Lung (tissue), 12 donors: ENCODE results near the gene IMPDH2. TPM values are rescaled to one million over a fixed set of nuclear protein-coding genes. Genes with fewer than 3 reads are reported as not detected.

Source experiments
- ATAC-seq: fragments of 200-7000 bp; cut with Tn5 transposase; one replicate; pipeline ENCODE4 v1.9.1; 2020; ENCODE audit warnings: moderate number of reproducible peaks; ENCODE audit not compliant: insufficient read depth, low FRiP score
- DNase-seq, 3 donors: peaks; one replicate each; pipeline ENCODE4 v3.0.0-alpha.2; 2013 to 2017
- H3K27ac ChIP-seq, 2 donors: one replicate each; pipeline ENCODE4 v1.5.1; 2013; ENCODE audit warnings: mild to moderate bottlenecking in 2 of 2, moderate library complexity in 2 of 2, control low read depth in 1 of 2, inconsistent platforms in 1 of 2, low read depth in 1 of 2, low read length in 1 of 2
- H3K27me3 ChIP-seq, 3 donors: one replicate each; pipeline ENCODE4 v1.5.1; 2013; ENCODE audit warnings: low read length in 2 of 3; ENCODE audit not compliant: control insufficient read depth in 3 of 3, insufficient read depth in 3 of 3
- H3K36me3 ChIP-seq, 4 donors: one replicate each; pipeline ENCODE4 v1.5.1; 2013; ENCODE audit warnings: low read length in 4 of 4, mild to moderate bottlenecking in 1 of 4, moderate library complexity in 1 of 4; ENCODE audit not compliant: control insufficient read depth in 4 of 4, insufficient read depth in 4 of 4
- H3K4me1 ChIP-seq, 5 donors: one replicate each; pipeline ENCODE4 v1.5.1; 2013; ENCODE audit warnings: low read length in 5 of 5, mild to moderate bottlenecking in 2 of 5, moderate library complexity in 1 of 5; ENCODE audit not compliant: control insufficient read depth in 5 of 5, insufficient read depth in 5 of 5
- H3K4me3 ChIP-seq: one replicate; pipeline ENCODE4 v1.5.1; 2013; ENCODE audit warnings: mild to moderate bottlenecking, control low read depth, moderate library complexity
- H3K9ac ChIP-seq, 2 donors: one replicate each; pipeline ENCODE4 v1.5.1; 2013; ENCODE audit warnings: low read length in 2 of 2, control low read depth in 1 of 2; ENCODE audit not compliant: insufficient read depth in 1 of 2
- H3K9me3 ChIP-seq, 4 donors: one replicate each; pipeline ENCODE4 v1.5.1; 2013; ENCODE audit warnings: low read length in 3 of 4, mild to moderate bottlenecking in 1 of 4, moderate library complexity in 1 of 4; ENCODE audit not compliant: control insufficient read depth in 4 of 4, insufficient read depth in 3 of 4
- CTCF ChIP-seq: IDR thresholded peaks from 2 replicates; pipeline ENCODE4 v1.5.1; 2012; ENCODE audit warnings: mild to moderate bottlenecking; ENCODE audit errors: control extremely low read depth, extremely low read depth
- WGBS, 2 donors: extraction: QIAGEN DNeasy Blood & Tissue Kit; methylation state at CpG; one replicate each; pipeline ENCODE4 v1.1.7; 2013; 5-methylcytosine and 5-hydroxymethylcytosine counted together
- polyA plus RNA-seq, 2 donors: library from polyadenylated mRNA; stranded (reverse); fragments of 200-250 nt; gene quantifications; one replicate each; pipeline ENCODE4 v1.2.1, GENCODE V29; 2013
- total RNA-seq, 2 donors: library from RNA; depleted of rRNA in 1 of 2; stranded (reverse); fragments of >200 nt in 1 of 2; gene quantifications; one replicate each; pipeline ENCODE4 v1.2.1, GENCODE V29; 2014 to 2021
- donor health status: control.
- donor health status: control.
- donor health status: Bipolar disorder and iron deficiency.
- donor health status: healthy.
- donor health status: DM: yes; HTN: yes; CAD: no.

IMPDH2 gene
- total and polyA plus RNA-seq, 4 donors: 129 to 216 (median 160) TPM

- peaks cover 0 to 9% (median 2%) of the 10 kb centered on the region in 5 donors for H3K4me1 ChIP-seq
- H3K9me3 ChIP-seq: no peaks in the 10 kb centered on the region
- H3K9ac ChIP-seq: no peak overlapping the region
- peaks cover 0 to 10% (median 1%) of the 10 kb centered on the region in 4 donors for H3K36me3 ChIP-seq
- TF ChIP-seq CTCF: no peak
- DNase-seq (no peak), ATAC-seq (no peak)
- WGBS, 2 donors: 85 to 87% methylated on average over 8 of the region's 8 CpGs
- H3K4me3 ChIP-seq: no peak overlapping the region
- no peak overlapping the region for H3K27ac ChIP-seq
- H3K27me3 ChIP-seq: no peaks in the 10 kb centered on the region
These were observed 29.9 kb downstream of the IMPDH2 start for GRCh38 chr3:48999085-48999858.

DNA sequence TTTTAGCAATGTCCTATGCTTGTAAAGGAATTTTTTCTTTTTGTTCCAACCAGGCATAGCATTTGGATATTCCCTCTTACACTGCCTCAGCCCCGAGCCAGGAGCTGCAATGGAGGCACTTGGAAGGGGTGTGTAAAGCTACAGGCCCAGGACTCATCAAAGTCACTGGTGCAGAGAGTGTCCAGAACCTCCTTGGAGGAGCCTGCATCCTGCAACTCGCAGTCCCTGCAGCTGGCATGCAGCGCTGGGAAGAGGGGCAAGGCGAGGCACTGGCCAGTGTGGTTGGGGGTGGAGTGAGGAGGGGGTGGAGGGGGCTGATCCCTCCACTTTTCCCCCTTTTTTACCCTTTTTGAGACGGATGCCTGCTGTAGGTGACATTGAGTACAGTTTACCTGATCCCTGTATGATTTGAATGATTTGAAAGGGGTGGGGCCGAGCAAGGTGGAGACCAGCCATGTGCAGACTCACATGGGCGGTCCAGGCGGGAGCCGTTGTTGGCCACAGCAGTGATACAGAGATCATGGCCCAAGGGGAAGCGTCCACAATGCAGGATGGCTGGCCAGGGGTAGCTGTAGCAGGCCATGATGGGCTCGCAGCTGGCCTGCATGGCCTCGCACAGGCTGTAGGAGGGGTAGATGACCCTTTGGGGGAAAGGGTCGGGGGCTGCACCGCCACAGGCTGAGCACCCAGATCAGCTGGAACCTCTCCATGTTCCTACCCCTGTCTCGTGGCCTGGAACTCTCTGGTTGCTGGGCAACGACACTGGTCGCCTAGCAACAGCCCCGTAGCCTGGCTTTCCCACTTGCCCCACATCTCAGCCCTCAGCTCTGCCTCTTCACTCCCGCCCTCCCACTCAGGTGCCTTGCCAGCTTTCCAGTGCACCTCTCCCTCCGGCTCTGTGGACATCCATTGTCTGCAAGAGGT, 31.2 kb downstream of the IMPDH2 start:
- peak in 2 of 3 donors; percentile 55 to 60 for DNase-seq
- 83 to 87% methylated on average over 20 of the region's 20 CpGs for WGBS, 2 donors
- TF ChIP-seq CTCF: no peak
- peaks cover 0 to 12% (median 1%) of the 10 kb centered on the region in 4 donors for H3K36me3 ChIP-seq
- H3K4me1 ChIP-seq: peaks cover 0 to 9% (median 2%) of the 10 kb centered on the region in 5 donors
- no peak for ATAC-seq
- no peak overlapping the region for H3K27ac ChIP-seq
- no peak overlapping the region for H3K4me3 ChIP-seq
- H3K9me3 ChIP-seq: no peaks in the 10 kb centered on the region
- no peak overlapping the region for H3K9ac ChIP-seq
- no peaks in the 10 kb centered on the region for H3K27me3 ChIP-seq

DNA sequence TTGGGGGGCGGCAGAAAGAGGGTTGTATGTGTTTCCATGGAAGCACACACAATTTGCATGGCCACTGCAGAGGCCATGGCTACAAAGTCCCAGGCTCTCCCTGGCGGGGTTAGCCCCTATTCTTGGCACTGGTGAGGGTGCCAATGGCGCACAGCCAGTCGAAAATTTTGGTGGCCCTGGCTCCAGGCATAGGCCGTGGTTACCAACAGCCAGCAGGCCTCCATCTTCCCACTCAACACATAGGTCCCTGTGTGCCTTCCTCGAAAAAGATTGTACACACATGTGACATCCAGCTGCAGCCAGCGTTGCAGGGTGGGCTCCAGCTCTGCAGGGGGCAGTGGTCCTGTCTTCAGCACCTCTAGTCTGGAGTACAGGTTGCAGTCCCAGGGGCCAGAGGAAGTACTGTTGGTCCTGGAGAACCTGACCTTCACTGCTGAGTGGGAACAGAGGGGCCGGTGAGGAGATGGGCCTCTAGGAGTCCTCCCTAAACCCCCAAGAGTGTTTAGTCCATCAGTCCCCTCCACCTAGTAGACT, 32.0 kb downstream of the IMPDH2 start:
- Histone ChIP-seq H3K4me1 (peaks cover 0 to 9% (median 0%) of the 10 kb centered on the region in 5 donors), H3K4me3 (no peak overlapping the region), H3K9me3 (no peaks in the 10 kb centered on the region), H3K36me3 (peaks cover 0 to 12% (median 1%) of the 10 kb centered on the region in 4 donors), H3K27ac (no peak overlapping the region), H3K9ac (no peak overlapping the region), H3K27me3 (no peaks in the 10 kb centered on the region)
- 87 to 89% methylated on average over 8 of the region's 8 CpGs for WGBS, 2 donors
- no peak for ATAC-seq
- no peak for TF ChIP-seq CTCF
- no peak for DNase-seq
